ENCODE results near the gene COL11A1. TPM values are rescaled to one million over a fixed set of nuclear protein-coding genes. Genes with fewer than 3 reads are reported as not detected.

COL11A1 gene
- total RNA-seq, 1 donor from 2014 or later: 810 TPM

DNA sequence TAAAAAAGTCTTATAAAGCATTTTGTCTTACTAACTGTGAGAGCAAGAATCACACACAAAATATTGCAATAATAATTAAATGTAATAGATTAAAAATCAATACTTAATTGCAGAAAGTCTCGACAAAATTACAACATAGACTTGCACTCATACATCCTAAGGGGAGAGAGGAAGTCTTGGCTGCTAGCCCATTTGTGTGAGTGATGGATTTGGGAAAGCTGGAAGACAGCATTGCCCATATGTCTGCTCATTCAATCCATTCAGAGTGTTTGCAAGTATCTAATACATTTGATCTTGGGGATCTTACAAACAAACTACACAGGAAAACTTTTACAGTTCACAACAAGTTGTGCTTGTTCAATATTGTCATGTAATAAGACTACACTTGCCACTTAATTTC lies 140.5 kb downstream of the COL11A1 start:
- Histone ChIP-seq H3K79me2 (ENCODE audit: insufficient read depth, low read length) (no peaks in the 10 kb centered on the region), H3K4me2 (ENCODE audit: low read length) (no peak overlapping the region), H3K9ac (ENCODE audit: low read length) (no peak overlapping the region), H4K20me1 (ENCODE audit: insufficient read depth, low read length) (no peaks in the 10 kb centered on the region), H2AFZ (ENCODE audit: low read depth, low read length) (no peak overlapping the region), H3K4me1 (ENCODE audit: insufficient read depth, low read length) (no peaks in the 10 kb centered on the region), H3K4me3 (ENCODE audit: insufficient read depth, low read depth, low read length) (no peak overlapping the region), H3K36me3 (ENCODE audit: insufficient read depth, low read length) (peaks cover 4% of the 10 kb centered on the region), H3K9me3 (ENCODE audit: insufficient read depth, low read depth, low read length) (no peaks in the 10 kb centered on the region), H3K27me3 (ENCODE audit: insufficient read depth, low read length) (no peaks in the 10 kb centered on the region), H3K27ac (ENCODE audit: low read depth, low read length) (no peak overlapping the region)
- FAIRE-seq: no peak
- Mint-ChIP-seq H3K4me3 (ENCODE audit: unreplicated experiment) (no peak overlapping the region), H3K4me1 (ENCODE audit: low read depth, unreplicated experiment) (peaks cover 2% of the 10 kb centered on the region), H3K36me3 (ENCODE audit: low read depth, unreplicated experiment) (peaks cover 20% of the 10 kb centered on the region), H3K27ac (ENCODE audit: unreplicated experiment) (peak overlapping the region; percentile 41), H3K27me3 (ENCODE audit: low read depth, unreplicated experiment) (no peaks in the 10 kb centered on the region), H3K9me3 (ENCODE audit: unreplicated experiment) (no peaks in the 10 kb centered on the region)
- TF ChIP-seq, protein P1, sequence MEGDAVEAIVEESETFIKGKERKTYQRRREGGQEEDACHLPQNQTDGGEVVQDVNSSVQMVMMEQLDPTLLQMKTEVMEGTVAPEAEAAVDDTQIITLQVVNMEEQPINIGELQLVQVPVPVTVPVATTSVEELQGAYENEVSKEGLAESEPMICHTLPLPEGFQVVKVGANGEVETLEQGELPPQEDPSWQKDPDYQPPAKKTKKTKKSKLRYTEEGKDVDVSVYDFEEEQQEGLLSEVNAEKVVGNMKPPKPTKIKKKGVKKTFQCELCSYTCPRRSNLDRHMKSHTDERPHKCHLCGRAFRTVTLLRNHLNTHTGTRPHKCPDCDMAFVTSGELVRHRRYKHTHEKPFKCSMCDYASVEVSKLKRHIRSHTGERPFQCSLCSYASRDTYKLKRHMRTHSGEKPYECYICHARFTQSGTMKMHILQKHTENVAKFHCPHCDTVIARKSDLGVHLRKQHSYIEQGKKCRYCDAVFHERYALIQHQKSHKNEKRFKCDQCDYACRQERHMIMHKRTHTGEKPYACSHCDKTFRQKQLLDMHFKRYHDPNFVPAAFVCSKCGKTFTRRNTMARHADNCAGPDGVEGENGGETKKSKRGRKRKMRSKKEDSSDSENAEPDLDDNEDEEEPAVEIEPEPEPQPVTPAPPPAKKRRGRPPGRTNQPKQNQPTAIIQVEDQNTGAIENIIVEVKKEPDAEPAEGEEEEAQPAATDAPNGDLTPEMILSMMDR (IDR thresholded peaks at IDR 0.05; ENCODE audit: insufficient read depth, low read depth, low read length): no peak
- TF ChIP-seq EZH2 (IDR thresholded peaks at IDR 0.05; ENCODE audit: insufficient read depth, low read length): no peak
- DNase-seq (ENCODE audit: low read depth): no peak

DNA sequence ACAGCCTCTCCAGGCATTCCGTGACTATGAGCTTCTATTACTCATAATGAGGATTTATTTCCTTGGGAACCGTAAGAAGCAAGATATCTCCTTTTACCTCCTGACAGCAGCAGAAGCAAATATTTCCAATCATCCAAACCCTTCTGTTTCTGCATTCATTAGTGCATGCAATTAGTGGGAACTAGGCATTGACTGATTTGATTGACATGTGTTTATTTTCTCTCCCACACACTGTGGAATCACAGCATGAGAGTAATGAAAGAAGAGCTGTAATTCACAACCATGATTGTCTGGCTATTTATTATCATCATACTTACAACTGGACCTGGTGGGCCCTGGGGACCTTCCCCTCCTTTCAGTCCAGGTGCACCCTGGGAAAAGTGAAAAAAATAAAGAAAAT lies 146.8 kb downstream of the COL11A1 start:
- Mint-ChIP-seq H3K9me3 (ENCODE audit: unreplicated experiment) (no peaks in the 10 kb centered on the region), H3K27ac (ENCODE audit: unreplicated experiment) (no peak overlapping the region), H3K4me3 (ENCODE audit: unreplicated experiment) (no peak overlapping the region), H3K36me3 (ENCODE audit: low read depth, unreplicated experiment) (peaks cover 18% of the 10 kb centered on the region), H3K4me1 (ENCODE audit: low read depth, unreplicated experiment) (peaks cover 11% of the 10 kb centered on the region), H3K27me3 (ENCODE audit: low read depth, unreplicated experiment) (no peaks in the 10 kb centered on the region)
- TF ChIP-seq EZH2 (IDR thresholded peaks at IDR 0.05; ENCODE audit: insufficient read depth, low read length): no peak
- TF ChIP-seq, protein P1 (IDR thresholded peaks at IDR 0.05; ENCODE audit: insufficient read depth, low read depth, low read length): no peak
- H2AFZ ChIP-seq (ENCODE audit: low read depth, low read length): no peak overlapping the region
- no peak overlapping the region for H3K4me2 ChIP-seq (ENCODE audit: low read length)
- H3K4me1 ChIP-seq (ENCODE audit: insufficient read depth, low read length): no peaks in the 10 kb centered on the region
- no peaks in the 10 kb centered on the region for H3K9me3 ChIP-seq (ENCODE audit: insufficient read depth, low read depth, low read length)
- H3K4me3 ChIP-seq (ENCODE audit: insufficient read depth, low read depth, low read length): no peak overlapping the region
- DNase-seq (ENCODE audit: low read depth) (no peak), FAIRE-seq (no peak)
- no peaks in the 10 kb centered on the region for H3K27me3 ChIP-seq (ENCODE audit: insufficient read depth, low read length)
- no peak overlapping the region for H3K9ac ChIP-seq (ENCODE audit: low read length)
- H3K79me2 ChIP-seq (ENCODE audit: insufficient read depth, low read length): no peaks in the 10 kb centered on the region
- no peak overlapping the region for H3K27ac ChIP-seq (ENCODE audit: low read depth, low read length)
- peaks cover 4% of the 10 kb centered on the region for H3K36me3 ChIP-seq (ENCODE audit: insufficient read depth, low read length)
- no peaks in the 10 kb centered on the region for H4K20me1 ChIP-seq (ENCODE audit: insufficient read depth, low read length)

DNA sequence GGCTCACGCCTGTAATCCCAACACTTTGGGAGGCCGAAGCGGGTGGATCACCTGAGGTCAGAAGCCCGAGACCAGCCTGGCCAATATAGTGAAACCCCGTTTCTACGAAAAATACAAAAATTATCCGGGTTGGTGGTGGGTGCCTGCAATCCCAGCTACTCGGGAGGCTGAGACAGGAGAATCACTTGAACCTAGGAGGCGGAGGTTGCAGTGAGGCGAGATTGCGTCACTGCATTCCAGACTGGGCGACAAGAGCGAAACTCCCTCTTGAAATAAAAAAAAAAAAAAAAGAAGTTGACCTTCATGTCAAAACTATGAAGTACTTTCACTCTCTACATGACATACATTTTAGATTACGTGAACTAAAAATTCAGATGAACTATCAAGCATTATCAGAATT lies 153.7 kb downstream of the COL11A1 start:
- H3K4me3 ChIP-seq (ENCODE audit: insufficient read depth, low read depth, low read length): no peak overlapping the region
- H3K9ac ChIP-seq (ENCODE audit: low read length): no peak overlapping the region
- H3K27ac ChIP-seq (ENCODE audit: low read depth, low read length): no peak overlapping the region
- FAIRE-seq (no peak), DNase-seq (ENCODE audit: low read depth) (no peak)
- no peaks in the 10 kb centered on the region for H3K79me2 ChIP-seq (ENCODE audit: insufficient read depth, low read length)
- Mint-ChIP-seq H3K27me3 (ENCODE audit: low read depth, unreplicated experiment) (no peaks in the 10 kb centered on the region), H3K4me1 (ENCODE audit: low read depth, unreplicated experiment) (peaks cover 6% of the 10 kb centered on the region), H3K4me3 (ENCODE audit: unreplicated experiment) (no peak overlapping the region), H3K36me3 (ENCODE audit: low read depth, unreplicated experiment) (peaks cover 16% of the 10 kb centered on the region), H3K27ac (ENCODE audit: unreplicated experiment) (no peak overlapping the region), H3K9me3 (ENCODE audit: unreplicated experiment) (peaks cover 3% of the 10 kb centered on the region)
- TF ChIP-seq, protein P1 (IDR thresholded peaks at IDR 0.05; ENCODE audit: insufficient read depth, low read depth, low read length): no peak
- TF ChIP-seq EZH2 (IDR thresholded peaks at IDR 0.05; ENCODE audit: insufficient read depth, low read length): no peak
- no peaks in the 10 kb centered on the region for H3K9me3 ChIP-seq (ENCODE audit: insufficient read depth, low read depth, low read length)
- H3K36me3 ChIP-seq (ENCODE audit: insufficient read depth, low read length): no peaks in the 10 kb centered on the region
- no peak overlapping the region for H3K4me2 ChIP-seq (ENCODE audit: low read length)
- H3K4me1 ChIP-seq (ENCODE audit: insufficient read depth, low read length): no peaks in the 10 kb centered on the region
- H4K20me1 ChIP-seq (ENCODE audit: insufficient read depth, low read length): no peaks in the 10 kb centered on the region
- no peaks in the 10 kb centered on the region for H3K27me3 ChIP-seq (ENCODE audit: insufficient read depth, low read length)
- no peak overlapping the region for H2AFZ ChIP-seq (ENCODE audit: low read depth, low read length)

Measured in astrocyte (in vitro differentiated cells and primary cell).